ENCODE measurements around the gene GLG1.

GRCh38 chr16:74469946-74470478 is 136.9 kb downstream of the GLG1 start:
- no peak for TF ChIP-seq TAF1 (IDR thresholded peaks at IDR 0.05; ENCODE audit: low read depth)
- TF ChIP-seq, protein P1, sequence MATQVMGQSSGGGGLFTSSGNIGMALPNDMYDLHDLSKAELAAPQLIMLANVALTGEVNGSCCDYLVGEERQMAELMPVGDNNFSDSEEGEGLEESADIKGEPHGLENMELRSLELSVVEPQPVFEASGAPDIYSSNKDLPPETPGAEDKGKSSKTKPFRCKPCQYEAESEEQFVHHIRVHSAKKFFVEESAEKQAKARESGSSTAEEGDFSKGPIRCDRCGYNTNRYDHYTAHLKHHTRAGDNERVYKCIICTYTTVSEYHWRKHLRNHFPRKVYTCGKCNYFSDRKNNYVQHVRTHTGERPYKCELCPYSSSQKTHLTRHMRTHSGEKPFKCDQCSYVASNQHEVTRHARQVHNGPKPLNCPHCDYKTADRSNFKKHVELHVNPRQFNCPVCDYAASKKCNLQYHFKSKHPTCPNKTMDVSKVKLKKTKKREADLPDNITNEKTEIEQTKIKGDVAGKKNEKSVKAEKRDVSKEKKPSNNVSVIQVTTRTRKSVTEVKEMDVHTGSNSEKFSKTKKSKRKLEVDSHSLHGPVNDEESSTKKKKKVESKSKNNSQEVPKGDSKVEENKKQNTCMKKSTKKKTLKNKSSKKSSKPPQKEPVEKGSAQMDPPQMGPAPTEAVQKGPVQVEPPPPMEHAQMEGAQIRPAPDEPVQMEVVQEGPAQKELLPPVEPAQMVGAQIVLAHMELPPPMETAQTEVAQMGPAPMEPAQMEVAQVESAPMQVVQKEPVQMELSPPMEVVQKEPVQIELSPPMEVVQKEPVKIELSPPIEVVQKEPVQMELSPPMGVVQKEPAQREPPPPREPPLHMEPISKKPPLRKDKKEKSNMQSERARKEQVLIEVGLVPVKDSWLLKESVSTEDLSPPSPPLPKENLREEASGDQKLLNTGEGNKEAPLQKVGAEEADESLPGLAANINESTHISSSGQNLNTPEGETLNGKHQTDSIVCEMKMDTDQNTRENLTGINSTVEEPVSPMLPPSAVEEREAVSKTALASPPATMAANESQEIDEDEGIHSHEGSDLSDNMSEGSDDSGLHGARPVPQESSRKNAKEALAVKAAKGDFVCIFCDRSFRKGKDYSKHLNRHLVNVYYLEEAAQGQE (IDR thresholded peaks at IDR 0.05; ENCODE audit: low read depth) = no peak
- TF ChIP-seq RAD21 (IDR thresholded peaks at IDR 0.05; ENCODE audit: low read depth) = no peak
- TF ChIP-seq EP300 (IDR thresholded peaks at IDR 0.05; ENCODE audit: borderline replicate concordance) = no peak
- no peak for TF ChIP-seq FOXM1 (IDR thresholded peaks at IDR 0.05; ENCODE audit: borderline replicate concordance, low read depth)
- no peak for TF ChIP-seq EGR1 (IDR thresholded peaks at IDR 0.05)
- TF ChIP-seq, protein P2, sequence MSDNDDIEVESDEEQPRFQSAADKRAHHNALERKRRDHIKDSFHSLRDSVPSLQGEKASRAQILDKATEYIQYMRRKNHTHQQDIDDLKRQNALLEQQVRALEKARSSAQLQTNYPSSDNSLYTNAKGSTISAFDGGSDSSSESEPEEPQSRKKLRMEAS (IDR thresholded peaks at IDR 0.05) = no peak
- no peak for TF ChIP-seq TCF12 (IDR thresholded peaks at IDR 0.05; ENCODE audit: low read depth)
- no peak for TF ChIP-seq ZBTB7A (IDR thresholded peaks at IDR 0.05; ENCODE audit: low read depth)
- no peak for TF ChIP-seq YY1 (IDR thresholded peaks at IDR 0.05; ENCODE audit: low read depth)
